ENCODE results near the gene PSMA2.
A peak's percentile ranks its signal among the peaks of the same experiment; 100 is the strongest.

Gene PSMA2

DNA sequence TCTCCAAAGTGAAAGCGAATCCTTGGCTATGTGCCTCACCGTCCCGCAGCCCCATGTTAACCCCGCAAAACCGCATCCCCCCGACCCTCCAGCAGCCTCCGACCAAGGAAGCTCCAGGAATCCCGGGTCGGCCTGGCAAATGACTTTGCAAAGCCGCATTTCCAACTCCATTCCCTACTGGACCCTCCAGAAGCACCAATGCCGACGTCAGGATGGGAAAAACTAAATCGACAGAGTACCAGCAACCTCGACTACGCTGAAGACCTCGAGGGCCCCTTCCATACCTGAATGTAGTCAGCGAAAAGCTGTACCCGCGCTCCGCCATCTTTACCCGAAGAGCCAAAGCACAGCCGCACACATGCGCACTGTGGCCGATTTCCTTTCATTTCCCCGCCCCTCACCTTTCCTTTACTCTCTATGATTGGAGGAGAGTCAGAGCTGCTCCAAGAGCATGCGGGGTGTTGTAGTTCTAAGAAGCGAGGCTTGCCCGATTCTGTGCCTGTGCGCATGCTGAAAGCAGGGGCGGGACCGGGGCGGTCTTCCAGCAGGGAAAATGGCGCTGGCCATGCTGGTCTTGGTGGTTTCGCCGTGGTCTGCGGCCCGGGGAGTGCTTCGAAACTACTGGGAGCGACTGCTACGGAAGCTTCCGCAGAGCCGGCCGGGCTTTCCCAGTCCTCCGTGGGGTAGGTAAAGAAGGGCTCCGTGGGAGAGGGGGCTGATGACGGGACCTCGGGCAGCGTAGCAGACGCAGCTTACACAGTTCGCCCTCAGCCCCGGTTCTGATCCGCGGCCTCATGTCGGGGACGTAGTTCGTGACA lies at the start of gene PSMA2, which contains the start of gene MRPL32:
Gene PSMA2 (minus strand): TSS at position 341 of the 818 bp plus-strand sequence. CDS start 16 bp downstream, at position 325.
Gene MRPL32 (plus strand): TSS at position 543 of the 818 bp plus-strand sequence. CDS start 11 bp downstream, at position 554.
- peak; percentile 93 for DNase-seq (ENCODE audit: low read depth)

GRCh38 chr7:42981601-42982000 lies 49.6 kb upstream of the PSMA2 start:
- DNase-seq (ENCODE audit: low read depth): no peak

- DNase-seq (ENCODE audit: low read depth): no peak
Measured at GRCh38 chr7:42980514-42980913, 48.5 kb upstream of the PSMA2 start.

DNA sequence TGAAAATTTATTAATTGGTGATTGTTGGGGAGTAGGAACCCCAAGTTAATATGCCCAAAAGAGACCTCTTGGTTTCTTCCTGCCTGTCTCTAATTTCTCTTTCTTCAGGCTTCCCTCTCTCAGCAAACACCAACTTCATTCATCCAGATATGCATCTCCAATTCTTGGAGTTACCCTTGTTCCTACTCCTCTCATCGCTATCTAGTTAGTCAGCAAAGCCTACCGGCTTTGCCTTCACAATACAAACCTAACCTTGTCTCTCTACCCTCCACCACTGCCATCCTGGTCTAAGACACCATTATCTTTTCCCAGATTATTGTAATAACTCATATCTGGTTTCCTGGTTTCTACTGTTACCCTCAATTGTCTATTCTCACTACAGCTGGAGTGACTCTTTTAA lies 48.1 kb upstream of the PSMA2 start:
- DNase-seq (ENCODE audit: low read depth): no peak

- no peak for DNase-seq (ENCODE audit: low read depth)
Measured at GRCh38 chr7:42978496-42978895, 46.5 kb upstream of the PSMA2 start.

- DNase-seq (ENCODE audit: low read depth): no peak
Measured at GRCh38 chr7:42976371-42976770, 44.4 kb upstream of the PSMA2 start.

GRCh38 chr7:42972699-42973500 lies 40.9 kb upstream of the PSMA2 start:
- DNase-seq (ENCODE audit: low read depth): peak; percentile 93

DNA sequence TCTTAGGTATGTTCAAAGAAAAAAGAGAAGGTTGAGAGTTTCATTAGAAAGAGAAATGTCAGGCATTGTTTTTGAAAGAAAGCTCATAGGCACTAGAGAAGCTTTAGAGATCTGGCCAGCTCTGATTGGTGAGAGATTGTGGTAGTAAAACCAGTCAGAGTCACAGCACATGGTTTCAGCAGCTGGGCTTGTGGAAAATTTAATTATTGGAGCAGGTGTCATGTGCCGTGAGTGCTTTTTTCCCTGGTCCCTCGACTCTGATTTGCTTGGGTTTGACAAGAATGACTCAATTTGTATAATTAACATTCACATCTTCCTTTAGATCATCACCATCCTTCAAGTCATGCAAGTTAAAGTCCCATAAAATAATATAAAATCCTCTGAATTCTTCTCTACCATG lies 35.4 kb upstream of the PSMA2 start:
- no peak for DNase-seq (ENCODE audit: low read depth)

DNA sequence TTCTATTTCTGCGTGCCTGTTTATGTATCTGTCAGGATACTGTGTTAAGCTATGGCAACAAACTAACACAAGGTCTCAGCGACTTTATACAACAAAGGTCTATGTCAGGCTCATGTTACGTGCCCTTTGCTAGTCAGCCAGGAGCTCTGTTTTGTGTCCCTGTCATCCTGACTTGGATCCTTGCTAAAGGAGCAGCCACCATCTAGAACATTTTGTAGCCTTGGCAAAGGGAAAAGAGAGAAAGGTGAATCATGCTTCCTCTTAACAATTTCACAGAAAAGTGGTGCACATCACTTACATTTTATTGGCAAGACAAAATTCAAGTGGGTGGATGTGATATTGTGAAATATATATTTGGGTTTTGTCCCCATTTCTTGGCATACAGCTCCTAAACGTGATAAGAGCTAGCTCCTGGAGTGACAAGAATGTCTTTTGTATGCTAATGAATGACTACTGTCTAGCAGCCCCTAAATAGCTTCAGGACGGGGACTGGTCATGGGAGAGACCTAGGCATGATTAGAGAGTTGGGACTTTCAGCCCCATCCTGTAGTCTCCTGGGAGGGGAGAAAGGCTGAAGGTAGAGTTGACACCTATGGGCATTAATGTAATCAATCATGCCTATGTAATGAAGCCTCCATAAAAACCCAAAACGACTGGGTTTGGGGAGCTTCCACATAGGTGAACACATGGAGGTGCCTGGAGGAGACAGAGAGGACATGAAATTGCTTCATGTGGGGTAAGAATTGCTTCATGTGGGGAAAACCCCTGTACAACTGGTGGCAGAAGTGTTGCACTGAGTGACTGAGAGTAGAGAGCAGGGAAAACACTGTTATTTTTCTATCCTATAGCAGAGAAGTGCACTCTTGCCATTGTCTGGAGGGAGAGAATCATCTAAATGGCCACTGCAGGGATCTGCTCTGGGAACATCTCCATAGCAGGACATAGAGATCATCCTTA lies 33.2 kb upstream of the PSMA2 start:
- DNase-seq (ENCODE audit: low read depth): no peak

GRCh38 chr7:42964293-42964692 lies 32.3 kb upstream of the PSMA2 start:
- DNase-seq (ENCODE audit: low read depth): no peak

GRCh38 chr7:42961170-42961569 lies 29.2 kb upstream of the PSMA2 start:
- no peak for DNase-seq (ENCODE audit: low read depth)

- DNase-seq (ENCODE audit: low read depth): no peak
Measured at GRCh38 chr7:42960762-42961161, 28.8 kb upstream of the PSMA2 start.

- DNase-seq (ENCODE audit: low read depth): no peak
Measured at GRCh38 chr7:42959549-42959948, 27.6 kb upstream of the PSMA2 start.

GRCh38 chr7:42956062-42956461 lies 24.1 kb upstream of the PSMA2 start:
- DNase-seq (ENCODE audit: low read depth): no peak

- no peak for DNase-seq (ENCODE audit: low read depth)
Measured at GRCh38 chr7:42953994-42954393, 22.0 kb upstream of the PSMA2 start.

GRCh38 chr7:42952328-42952727 lies 20.4 kb upstream of the PSMA2 start:
- DNase-seq (ENCODE audit: low read depth): no peak

DNA sequence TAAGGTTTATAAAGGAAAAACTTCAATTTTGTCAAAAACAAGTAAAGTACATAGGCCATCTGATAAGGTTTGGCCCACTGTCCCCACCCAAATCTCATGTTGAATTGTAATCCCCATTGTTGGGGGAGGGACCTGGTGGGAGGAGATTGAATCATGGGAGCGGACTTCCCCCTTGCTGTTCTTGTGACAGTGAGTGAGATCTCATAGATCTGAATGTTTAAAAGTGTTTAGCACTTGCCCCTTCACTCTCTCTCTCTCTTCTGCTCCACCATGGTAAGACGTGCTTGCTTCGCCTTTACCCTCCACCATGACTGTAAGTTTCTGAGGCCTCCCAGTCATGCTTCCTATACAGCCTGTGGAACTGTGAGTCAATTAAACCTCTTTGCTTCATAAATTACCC lies 18.4 kb upstream of the PSMA2 start:
- DNase-seq (ENCODE audit: low read depth): no peak

DNA sequence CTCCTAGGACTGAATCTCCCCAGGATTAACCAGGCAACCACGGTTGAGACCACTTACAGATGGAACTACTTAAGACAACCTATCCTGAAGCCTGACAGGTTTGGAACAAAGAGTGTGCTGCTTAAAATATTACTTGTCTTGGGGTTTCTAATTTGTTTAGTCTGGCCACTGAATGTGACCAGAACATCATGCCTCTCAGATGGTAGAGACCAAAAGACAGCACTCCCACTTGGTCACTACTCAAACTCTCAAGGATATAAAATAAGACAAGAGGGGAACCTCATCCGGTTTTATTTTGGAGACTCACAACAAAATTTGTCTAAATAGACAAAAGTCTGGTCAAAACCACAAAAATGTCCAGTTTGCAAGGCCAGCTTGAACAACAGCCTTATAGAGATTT lies 15.5 kb upstream of the PSMA2 start:
- no peak for DNase-seq (ENCODE audit: low read depth)

- no peak for DNase-seq (ENCODE audit: low read depth)
Measured at GRCh38 chr7:42946627-42946950, 14.6 kb upstream of the PSMA2 start.

GRCh38 chr7:42945821-42946626 lies 14.1 kb upstream of the PSMA2 start:
- DNase-seq (ENCODE audit: low read depth): no peak
